Measurements from ENCODE around the gene CTSE.

DNA sequence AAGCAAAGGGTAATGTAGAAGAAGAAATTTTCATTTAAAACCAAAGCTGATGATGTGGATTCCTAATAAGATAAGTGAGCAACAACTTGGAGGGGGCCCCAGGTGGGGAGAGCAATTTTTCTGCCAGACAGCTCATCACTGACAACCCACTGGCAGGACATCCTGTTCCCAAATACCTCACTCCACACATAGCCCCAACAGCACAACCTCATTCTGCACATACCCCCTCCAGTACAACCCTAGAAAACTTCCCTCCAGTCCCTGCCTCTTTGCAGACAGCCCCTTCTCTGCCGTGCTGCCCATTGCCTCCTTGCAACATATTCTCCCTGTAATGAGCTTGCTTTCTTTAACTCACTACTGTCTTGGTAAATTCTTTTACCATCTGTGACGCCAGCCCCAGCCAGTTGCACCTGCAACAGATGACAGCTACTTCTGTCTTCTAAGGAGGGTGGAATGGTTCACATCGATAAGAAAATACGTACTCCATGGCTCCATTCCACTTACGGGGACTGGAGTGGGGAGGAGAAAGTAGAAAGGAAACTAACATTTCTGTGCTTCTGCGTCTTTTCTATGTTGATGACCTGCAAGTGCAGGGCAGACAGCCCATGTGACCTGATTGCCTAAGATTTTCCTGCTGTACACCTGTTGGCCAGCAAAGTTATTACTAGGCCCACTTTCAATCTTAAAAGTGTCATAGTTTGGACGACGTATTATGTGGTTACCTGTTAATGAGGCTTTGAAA lies 44.0 kb upstream of the CTSE start:
- TF ChIP-seq, protein P1, sequence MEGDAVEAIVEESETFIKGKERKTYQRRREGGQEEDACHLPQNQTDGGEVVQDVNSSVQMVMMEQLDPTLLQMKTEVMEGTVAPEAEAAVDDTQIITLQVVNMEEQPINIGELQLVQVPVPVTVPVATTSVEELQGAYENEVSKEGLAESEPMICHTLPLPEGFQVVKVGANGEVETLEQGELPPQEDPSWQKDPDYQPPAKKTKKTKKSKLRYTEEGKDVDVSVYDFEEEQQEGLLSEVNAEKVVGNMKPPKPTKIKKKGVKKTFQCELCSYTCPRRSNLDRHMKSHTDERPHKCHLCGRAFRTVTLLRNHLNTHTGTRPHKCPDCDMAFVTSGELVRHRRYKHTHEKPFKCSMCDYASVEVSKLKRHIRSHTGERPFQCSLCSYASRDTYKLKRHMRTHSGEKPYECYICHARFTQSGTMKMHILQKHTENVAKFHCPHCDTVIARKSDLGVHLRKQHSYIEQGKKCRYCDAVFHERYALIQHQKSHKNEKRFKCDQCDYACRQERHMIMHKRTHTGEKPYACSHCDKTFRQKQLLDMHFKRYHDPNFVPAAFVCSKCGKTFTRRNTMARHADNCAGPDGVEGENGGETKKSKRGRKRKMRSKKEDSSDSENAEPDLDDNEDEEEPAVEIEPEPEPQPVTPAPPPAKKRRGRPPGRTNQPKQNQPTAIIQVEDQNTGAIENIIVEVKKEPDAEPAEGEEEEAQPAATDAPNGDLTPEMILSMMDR (IDR thresholded peaks at IDR 0.05), result no peak
- TF ChIP-seq POLR2A (IDR thresholded peaks at IDR 0.05) (no peak), POLR2AphosphoS5 (IDR thresholded peaks at IDR 0.05) (no peak)

Data from prostate gland (tissue), 2 donors.